Measurements from ENCODE around the gene PRM3.
A peak's percentile ranks its signal among the peaks of the same experiment; 100 is the strongest.
"Not testable (repeated sequence)": the region's sequence is repeated elsewhere in the genome, so short reads cannot be mapped to it uniquely, and the experiment has no call there.

The PRM3 gene

GRCh38 chr16:11302977-11303376, 29.5 kb upstream of the PRM3 start:
- TF ChIP-seq CTCF (IDR thresholded peaks at IDR 0.05; ENCODE audit: low read depth, low read length) = no peak
- H3K4me3 ChIP-seq (ENCODE audit: low read depth, low read length) = no peak overlapping the region

GRCh38 chr16:11301645-11302501, 28.4 kb upstream of the PRM3 start:
- TF ChIP-seq CTCF (IDR thresholded peaks at IDR 0.05; ENCODE audit: low read depth, low read length) = no peak
- no peak overlapping the region for H3K4me3 ChIP-seq (ENCODE audit: low read depth, low read length)

- H3K4me3 ChIP-seq (ENCODE audit: low read depth, low read length) = no peak overlapping the region
- no peak for TF ChIP-seq CTCF (IDR thresholded peaks at IDR 0.05; ENCODE audit: low read depth, low read length)
Observed at GRCh38 chr16:11300560-11300892, 27.1 kb upstream of the PRM3 start.

GRCh38 chr16:11299865-11300559, 26.6 kb upstream of the PRM3 start:
- H3K4me3 ChIP-seq (ENCODE audit: low read depth, low read length) = no peak overlapping the region

GRCh38 chr16:11298950-11299547, 25.6 kb upstream of the PRM3 start:
- not testable (repeated sequence) for H3K4me3 ChIP-seq (ENCODE audit: low read depth, low read length)

More at GRCh38 chr16:11299865-11300559, 26.6 kb upstream of the PRM3 start:
- no peak for TF ChIP-seq CTCF (IDR thresholded peaks at IDR 0.05; ENCODE audit: low read depth, low read length)

- no peak for TF ChIP-seq CTCF (IDR thresholded peaks at IDR 0.05; ENCODE audit: low read depth, low read length)
- no peak overlapping the region for H3K4me3 ChIP-seq (ENCODE audit: low read depth, low read length)
Observed at GRCh38 chr16:11298143-11298900, 24.9 kb upstream of the PRM3 start.

GRCh38 chr16:11297492-11298142, 24.2 kb upstream of the PRM3 start:
- H3K4me3 ChIP-seq (ENCODE audit: low read depth, low read length) = 0 out of 2 replicates have a peak overlapping the region, but pooled peaks have one; percentile 8
- no peak for TF ChIP-seq CTCF (IDR thresholded peaks at IDR 0.05; ENCODE audit: low read depth, low read length)
